ENCODE measurements around the gene RBM14.
"Not testable (repeated sequence)": the region's sequence is repeated elsewhere in the genome, so short reads cannot be mapped to it uniquely, and the experiment has no call there.

RBM14 gene, protein sequence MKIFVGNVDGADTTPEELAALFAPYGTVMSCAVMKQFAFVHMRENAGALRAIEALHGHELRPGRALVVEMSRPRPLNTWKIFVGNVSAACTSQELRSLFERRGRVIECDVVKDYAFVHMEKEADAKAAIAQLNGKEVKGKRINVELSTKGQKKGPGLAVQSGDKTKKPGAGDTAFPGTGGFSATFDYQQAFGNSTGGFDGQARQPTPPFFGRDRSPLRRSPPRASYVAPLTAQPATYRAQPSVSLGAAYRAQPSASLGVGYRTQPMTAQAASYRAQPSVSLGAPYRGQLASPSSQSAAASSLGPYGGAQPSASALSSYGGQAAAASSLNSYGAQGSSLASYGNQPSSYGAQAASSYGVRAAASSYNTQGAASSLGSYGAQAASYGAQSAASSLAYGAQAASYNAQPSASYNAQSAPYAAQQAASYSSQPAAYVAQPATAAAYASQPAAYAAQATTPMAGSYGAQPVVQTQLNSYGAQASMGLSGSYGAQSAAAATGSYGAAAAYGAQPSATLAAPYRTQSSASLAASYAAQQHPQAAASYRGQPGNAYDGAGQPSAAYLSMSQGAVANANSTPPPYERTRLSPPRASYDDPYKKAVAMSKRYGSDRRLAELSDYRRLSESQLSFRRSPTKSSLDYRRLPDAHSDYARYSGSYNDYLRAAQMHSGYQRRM

DNA sequence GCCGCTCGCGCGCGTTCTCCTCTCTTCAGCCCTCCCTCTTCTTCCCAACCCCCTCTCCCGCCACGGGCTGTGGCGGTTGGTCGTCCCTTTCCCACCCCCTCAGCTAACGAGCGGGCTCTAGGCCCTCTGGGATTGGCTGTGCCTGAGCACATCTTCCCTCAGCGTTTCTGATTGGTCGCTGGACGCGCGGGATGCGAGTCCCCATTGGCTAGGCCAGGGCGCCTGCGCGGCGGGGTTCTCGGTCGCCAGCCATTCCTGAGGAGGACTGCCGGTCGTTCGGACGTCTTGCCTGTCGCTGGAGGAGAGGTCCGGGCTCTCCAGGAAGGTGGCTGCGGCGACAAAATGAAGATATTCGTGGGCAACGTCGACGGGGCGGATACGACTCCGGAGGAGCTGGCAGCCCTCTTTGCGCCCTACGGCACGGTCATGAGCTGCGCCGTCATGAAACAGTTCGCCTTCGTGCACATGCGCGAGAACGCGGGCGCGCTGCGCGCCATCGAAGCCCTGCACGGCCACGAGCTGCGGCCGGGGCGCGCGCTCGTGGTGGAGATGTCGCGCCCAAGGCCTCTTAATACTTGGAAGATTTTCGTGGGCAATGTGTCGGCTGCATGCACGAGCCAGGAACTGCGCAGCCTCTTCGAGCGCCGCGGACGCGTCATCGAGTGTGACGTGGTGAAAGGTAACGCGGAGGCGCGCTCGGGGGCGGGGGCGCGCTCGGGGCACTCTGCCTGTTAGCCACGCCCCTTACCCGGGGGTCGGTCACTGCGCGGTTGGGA, at the start of gene RBM14:
Gene RBM14, plus strand, starts transcription at position 252 of the 776 bp plus-strand sequence. Its CDS starts 91 bp downstream, at position 343.
- DNase-seq (ENCODE audit: low read depth): peak; percentile 97

- no peak for DNase-seq (ENCODE audit: low read depth)
These were observed 48.7 kb upstream of the RBM14 start for GRCh38 chr11:66567787-66568123.

- DNase-seq (ENCODE audit: low read depth): peak; percentile 61
These were observed 48.1 kb upstream of the RBM14 start, which contains the start of gene CTSF for GRCh38 chr11:66568124-66568916. Gene CTSF (minus strand): TSS chr11:66568606. CDS start chr11:66568486, 120 bp downstream.

DNA sequence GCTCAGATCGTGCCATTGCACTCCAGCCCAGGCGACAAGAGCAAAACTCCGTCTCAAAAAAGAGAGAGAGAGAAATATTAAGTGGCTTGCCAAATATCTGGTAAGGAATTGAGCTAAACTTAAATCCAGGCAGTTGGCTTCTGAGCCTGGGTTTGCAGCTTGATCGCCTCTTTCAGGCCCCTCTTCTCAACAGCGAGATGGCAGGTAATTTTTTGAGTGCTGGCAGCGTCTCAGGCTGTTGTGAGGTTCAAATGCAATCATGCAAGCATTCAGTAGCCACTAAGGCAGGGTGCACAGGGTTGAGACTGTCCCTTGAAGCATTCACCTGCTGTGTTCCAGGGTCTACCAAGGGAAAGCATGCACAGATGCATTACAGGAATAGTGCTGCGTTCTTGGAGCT, 47.4 kb upstream of the RBM14 start:
- no peak for DNase-seq (ENCODE audit: low read depth)

DNA sequence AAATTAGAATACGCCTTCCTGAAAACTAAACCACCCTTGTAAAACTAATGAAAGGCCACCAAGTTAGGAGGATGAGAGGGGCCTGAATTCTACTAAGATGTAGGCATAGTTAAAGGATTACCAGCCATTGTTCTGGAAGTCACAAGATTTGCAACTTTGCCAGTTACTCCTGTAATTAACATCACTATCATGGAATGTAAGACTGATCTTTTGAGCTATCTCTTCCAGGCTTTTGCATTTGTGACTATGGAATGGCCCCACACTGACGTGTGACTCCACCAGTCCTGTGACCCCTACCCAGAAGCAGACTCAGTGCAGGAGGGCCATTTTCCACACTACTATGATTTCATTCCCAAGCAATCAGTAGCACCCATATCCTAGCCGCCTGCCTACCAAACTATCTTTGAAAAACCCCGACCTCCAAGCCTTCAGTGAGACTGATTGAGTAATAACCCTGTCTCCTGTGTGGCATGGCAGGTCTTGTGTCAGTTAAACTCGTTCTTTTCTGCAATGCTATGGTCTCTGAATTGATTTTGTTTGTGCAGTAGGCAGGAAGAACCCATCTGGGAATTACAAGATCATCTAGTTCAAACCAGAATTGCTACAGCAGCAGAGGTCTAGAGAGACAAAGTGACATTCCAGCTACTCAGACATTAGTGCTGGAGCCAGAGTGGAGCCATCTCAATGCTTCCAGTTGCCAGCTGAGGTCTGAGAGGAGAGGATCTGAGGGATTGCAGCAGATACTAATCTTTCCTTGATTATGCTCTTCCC, 46.2 kb upstream of the RBM14 start:
- DNase-seq (ENCODE audit: low read depth): no peak

- DNase-seq (ENCODE audit: low read depth): no peak
These were observed 45.6 kb upstream of the RBM14 start for GRCh38 chr11:66570850-66571180.

DNA sequence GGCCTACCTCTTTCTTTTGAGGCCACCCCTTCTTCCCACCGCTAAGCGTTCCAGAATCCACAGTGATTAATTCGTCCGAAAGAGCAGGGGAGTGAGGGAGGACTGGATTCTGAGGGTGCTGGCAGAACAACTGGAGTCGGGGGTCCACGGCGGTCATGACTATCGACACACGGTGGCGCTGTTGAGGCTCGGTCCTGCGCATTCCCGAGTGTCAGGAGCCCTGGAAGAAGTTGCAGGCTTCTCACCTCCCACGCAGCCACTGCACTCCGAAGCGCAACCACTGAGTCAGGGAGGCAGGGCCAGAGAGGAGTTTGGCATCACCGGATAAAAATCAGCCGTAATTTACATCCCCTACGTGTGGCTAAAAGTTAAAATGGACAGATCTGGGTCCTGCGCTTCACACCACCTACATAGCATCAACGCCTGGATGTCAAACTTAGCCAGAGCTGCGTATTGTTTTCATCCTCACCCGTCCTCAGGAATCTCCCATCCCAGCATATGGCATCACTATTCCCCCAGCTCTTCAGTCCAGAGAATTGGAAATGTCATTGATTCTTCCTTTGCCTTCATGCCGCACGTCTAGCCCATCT, 37.3 kb upstream of the RBM14 start:
- DNase-seq (ENCODE audit: low read depth): peak; percentile 71

DNA sequence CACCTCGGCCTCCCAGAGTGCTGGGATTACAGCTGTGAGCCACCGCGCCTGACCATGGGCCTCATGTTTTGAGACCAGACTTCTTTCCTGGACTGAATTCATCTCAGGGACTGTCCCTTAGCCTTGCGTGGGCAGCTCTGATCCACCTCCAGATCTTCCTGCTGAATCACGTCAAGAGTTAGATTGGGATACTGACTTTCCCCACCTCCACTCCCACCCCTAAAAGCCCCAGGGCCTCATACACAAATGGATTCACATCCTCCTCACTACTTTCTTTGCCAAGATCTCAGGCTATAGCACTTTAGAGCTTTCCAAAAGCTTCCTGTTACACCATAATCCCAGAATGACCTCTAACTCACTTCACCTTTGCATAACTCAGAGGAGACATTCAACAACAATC, 35.6 kb upstream of the RBM14 start:
- DNase-seq (ENCODE audit: low read depth): no peak

GRCh38 chr11:66581261-66581660, 35.2 kb upstream of the RBM14 start:
- DNase-seq (ENCODE audit: low read depth): no peak

GRCh38 chr11:66582565-66583147, 33.8 kb upstream of the RBM14 start:
- not testable (repeated sequence) for DNase-seq (ENCODE audit: low read depth)

DNA sequence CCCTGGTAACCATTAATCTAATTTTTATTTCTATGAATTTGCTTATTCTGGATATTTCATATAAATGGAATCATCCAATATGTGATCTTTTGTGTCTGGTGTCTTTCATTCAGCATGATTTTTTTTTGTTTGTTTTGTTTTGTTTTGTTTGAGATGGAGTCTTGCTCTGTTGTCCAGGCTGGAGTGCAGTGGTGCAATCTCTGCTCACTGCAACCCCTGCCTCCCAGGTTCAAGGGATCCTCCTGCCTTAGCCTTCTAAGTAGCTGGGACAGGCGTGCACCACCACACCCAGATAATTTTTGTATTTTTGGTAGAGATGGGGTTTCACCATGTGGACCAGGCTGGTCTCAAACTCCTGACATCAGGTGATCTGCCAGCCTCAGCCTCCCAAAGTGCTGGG, 31.0 kb upstream of the RBM14 start:
- DNase-seq (ENCODE audit: low read depth): not testable (repeated sequence)

GRCh38 chr11:66586136-66586535, 30.3 kb upstream of the RBM14 start:
- DNase-seq (ENCODE audit: low read depth): no peak

- not testable (repeated sequence) for DNase-seq (ENCODE audit: low read depth)
These were observed 27.1 kb upstream of the RBM14 start for GRCh38 chr11:66589315-66589714.

DNA sequence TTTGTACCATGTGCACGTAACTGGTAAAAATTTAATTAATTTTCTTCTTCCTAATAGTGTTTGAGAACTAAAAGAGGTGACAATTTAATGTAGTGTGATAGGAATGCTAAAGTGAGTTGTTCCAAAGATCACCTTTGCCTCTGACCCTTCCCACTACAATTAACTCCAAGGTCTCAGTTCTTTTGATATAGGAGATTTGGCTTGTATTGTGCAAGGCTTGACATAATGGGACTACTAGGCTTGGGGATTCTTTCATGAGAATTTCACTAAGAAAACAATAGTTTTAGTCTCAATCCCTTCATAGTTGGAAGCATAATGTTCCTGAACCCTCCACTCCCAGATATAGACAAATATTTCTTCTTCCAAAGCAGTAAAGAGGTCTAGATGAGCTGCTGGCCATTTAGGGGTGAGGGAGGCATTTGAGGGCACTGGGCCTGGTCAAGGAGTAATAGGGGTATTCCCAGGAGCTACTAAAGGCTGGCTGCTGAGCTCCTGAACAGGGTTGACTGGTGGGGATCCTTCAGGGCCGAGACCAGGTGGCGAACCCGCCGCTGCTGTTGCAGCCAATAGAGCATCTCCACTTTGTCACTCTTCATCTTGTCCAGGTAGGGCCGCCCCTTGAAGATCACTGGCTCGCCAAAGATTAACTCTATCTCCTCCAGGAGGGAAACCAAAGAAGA, 26.3 kb upstream of the RBM14 start:
- DNase-seq (ENCODE audit: low read depth): no peak

- no peak for DNase-seq (ENCODE audit: low read depth)
These were observed 25.3 kb upstream of the RBM14 start for GRCh38 chr11:66591175-66591574.

GRCh38 chr11:66592457-66593302, 23.8 kb upstream of the RBM14 start, which contains the start of the genes CCDC87 and CCS:
Gene CCDC87 (minus strand): TSS chr11:66593063. CDS start chr11:66593015, 48 bp downstream.
Gene CCS (plus strand): TSS chr11:66593185. CDS start chr11:66593262, 77 bp downstream.
- DNase-seq (ENCODE audit: low read depth): peak; percentile 99

GRCh38 chr11:66593303-66593635, 23.2 kb upstream of the RBM14 start:
- no peak for DNase-seq (ENCODE audit: low read depth)

DNA sequence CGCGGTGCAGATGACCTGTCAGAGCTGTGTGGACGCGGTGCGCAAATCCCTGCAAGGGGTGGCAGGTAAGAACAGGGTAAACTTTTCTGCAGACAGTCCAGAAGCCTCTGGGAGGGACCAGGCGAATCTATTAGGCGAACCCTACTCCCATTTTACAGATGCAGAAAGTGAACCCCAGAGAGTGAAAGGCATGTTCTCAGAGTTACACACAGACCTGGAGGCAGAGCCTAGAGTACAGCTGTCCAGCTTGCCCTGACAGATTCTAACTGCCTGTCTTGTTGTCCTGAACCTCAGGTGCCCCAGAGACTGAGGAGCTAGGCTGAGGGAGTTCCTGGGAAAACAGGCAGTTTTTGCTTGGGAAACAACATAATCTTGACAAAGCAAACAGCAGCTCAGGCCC, 22.8 kb upstream of the RBM14 start:
- no peak for DNase-seq (ENCODE audit: low read depth)
